Upper lobe of right lung (tissue), 1 donor: ENCODE measurements around the gene JAG2. TPM values are rescaled to one million over a fixed set of nuclear protein-coding genes. Genes with fewer than 3 reads are reported as not detected.

Source experiments
- ATAC-seq: fragments of 200-7000 bp; cut with Tn5 transposase; one replicate; pipeline ENCODE4 v1.9.1; 2020; ENCODE audit warnings: mild to moderate bottlenecking, moderate library complexity
- DNase-seq: peaks from one replicate; pipeline ENCODE4 v3.0.0-alpha.2; 2020
- H3K27ac ChIP-seq: fragments of 200-600 bp; one replicate; pipeline ENCODE4 v1.8.0; 2022
- H3K27me3 ChIP-seq: fragments of 200-600 bp; one replicate; pipeline ENCODE4 v1.8.0; 2022; ENCODE audit warnings: mild to moderate bottlenecking
- H3K36me3 ChIP-seq: fragments of 200-600 bp; one replicate; pipeline ENCODE4 v1.8.0; 2022
- H3K4me1 ChIP-seq: fragments of 200-600 bp; one replicate; pipeline ENCODE4 v1.8.0; 2022
- H3K4me3 ChIP-seq: fragments of 200-600 bp; one replicate; pipeline ENCODE4 v1.8.0; 2022; ENCODE audit warnings: mild to moderate bottlenecking
- H3K9me3 ChIP-seq: fragments of 200-600 bp; one replicate; pipeline ENCODE4 v1.8.0; 2022
- intact Hi-C: fragments of 100-400 bp; cut with DNase I; formaldehyde crosslinking; loops from one replicate; pipeline ENCODE4 v1.11.0; 2022
- total RNA-seq: library from RNA; stranded (reverse); fragmentation: NEBNext Ultra II Directional; extraction: Animal tissue kit (Norgen Biotek cat#: 25700); gene quantifications from one replicate; pipeline ENCODE4 v1.2.1, GENCODE V29; 2021
- TF ChIP-seq, protein P1 (sequence below): fragments of 200-600 bp; IDR thresholded peaks from one replicate; pipeline ENCODE4 v1.8.0; 2022; ENCODE audit warnings: antibody characterized with exemption
- donor health status: DM: no; HTN: yes; CAD: no; lungs with severe emphysema.

Gene JAG2
- total RNA-seq, 1 donor from 2014 or later, result 31.2 TPM

GRCh38 chr14:105096206-105096875 is 72.2 kb downstream of the JAG2 start:
- H3K27me3 ChIP-seq, result no peaks in the 10 kb centered on the region
- peak; percentile 48 for DNase-seq
- no peak for ATAC-seq
- no peaks in the 10 kb centered on the region for H3K36me3 ChIP-seq
- no peak overlapping the region for H3K27ac ChIP-seq
- TF ChIP-seq, protein P1, sequence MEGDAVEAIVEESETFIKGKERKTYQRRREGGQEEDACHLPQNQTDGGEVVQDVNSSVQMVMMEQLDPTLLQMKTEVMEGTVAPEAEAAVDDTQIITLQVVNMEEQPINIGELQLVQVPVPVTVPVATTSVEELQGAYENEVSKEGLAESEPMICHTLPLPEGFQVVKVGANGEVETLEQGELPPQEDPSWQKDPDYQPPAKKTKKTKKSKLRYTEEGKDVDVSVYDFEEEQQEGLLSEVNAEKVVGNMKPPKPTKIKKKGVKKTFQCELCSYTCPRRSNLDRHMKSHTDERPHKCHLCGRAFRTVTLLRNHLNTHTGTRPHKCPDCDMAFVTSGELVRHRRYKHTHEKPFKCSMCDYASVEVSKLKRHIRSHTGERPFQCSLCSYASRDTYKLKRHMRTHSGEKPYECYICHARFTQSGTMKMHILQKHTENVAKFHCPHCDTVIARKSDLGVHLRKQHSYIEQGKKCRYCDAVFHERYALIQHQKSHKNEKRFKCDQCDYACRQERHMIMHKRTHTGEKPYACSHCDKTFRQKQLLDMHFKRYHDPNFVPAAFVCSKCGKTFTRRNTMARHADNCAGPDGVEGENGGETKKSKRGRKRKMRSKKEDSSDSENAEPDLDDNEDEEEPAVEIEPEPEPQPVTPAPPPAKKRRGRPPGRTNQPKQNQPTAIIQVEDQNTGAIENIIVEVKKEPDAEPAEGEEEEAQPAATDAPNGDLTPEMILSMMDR, result no peak
- H3K9me3 ChIP-seq, result no peaks in the 10 kb centered on the region
- intact Hi-C loops, result loop anchor here (10.0 kb wide), 1 partner anchor 258 kb away; no protein-coding TSS in a partner anchor
- H3K4me3 ChIP-seq, result no peak overlapping the region
- peaks cover 22% of the 10 kb centered on the region for H3K4me1 ChIP-seq

GRCh38 chr14:105095236-105095805 is 73.3 kb downstream of the JAG2 start:
- intact Hi-C loops, result loop anchor here (10.0 kb wide), 1 partner anchor 259 kb away; no protein-coding TSS in a partner anchor

DNA sequence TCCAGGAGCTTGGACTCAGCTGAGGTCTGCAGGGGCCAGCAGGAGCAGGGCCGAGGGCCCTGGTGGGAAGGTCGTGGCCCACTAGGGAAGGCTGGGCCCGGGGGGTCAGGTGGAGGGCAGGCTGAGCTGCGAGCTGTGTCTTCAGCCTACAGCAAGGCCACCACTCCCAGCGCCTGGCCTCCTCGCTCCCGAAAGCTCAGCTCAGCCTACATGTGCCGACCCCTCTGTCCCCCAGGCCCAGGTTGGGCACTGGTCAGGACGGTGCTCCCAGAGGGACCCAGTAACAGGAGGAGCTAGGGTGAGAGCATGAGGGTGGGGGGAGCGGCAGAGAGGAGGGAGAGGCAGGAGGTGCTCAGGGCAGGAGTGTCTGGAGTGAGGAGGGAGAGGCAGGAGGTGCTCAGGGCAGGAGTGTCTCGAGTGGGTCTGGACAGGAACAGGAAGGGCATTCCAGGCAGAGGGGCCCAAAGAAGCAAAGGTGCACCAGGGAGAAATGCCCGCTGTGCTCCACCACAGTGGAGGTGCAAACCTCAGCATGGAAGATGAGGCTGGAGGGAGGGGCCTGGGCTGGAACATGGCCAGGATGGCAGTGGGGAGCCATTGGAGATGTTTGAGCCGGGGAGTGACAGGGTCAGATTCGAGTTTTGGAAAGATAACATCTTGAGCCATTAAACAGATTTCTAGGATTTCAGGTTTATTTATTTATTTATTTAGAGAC is 74.2 kb downstream of the JAG2 start:
- no peaks in the 10 kb centered on the region for H3K27me3 ChIP-seq
- peak overlapping the region; percentile 87 for H3K27ac ChIP-seq
- H3K36me3 ChIP-seq, result no peaks in the 10 kb centered on the region
- ATAC-seq (peak; percentile 7), DNase-seq (peak; percentile 67)
- H3K4me3 ChIP-seq, result peak overlapping the region; percentile 72
- intact Hi-C loops, result loop anchor here (10.0 kb wide), 1 partner anchor 260 kb away; no protein-coding TSS in a partner anchor
- H3K9me3 ChIP-seq, result no peaks in the 10 kb centered on the region
- TF ChIP-seq, protein P1, result no peak
- peaks cover 34% of the 10 kb centered on the region for H3K4me1 ChIP-seq

More at GRCh38 chr14:105095236-105095805, 73.3 kb downstream of the JAG2 start:
- no peaks in the 10 kb centered on the region for H3K36me3 ChIP-seq
- peaks cover 31% of the 10 kb centered on the region for H3K4me1 ChIP-seq
- H3K27me3 ChIP-seq, result no peaks in the 10 kb centered on the region
- no peaks in the 10 kb centered on the region for H3K9me3 ChIP-seq
- DNase-seq, result peak; percentile 38
- no peak for ATAC-seq
- H3K27ac ChIP-seq, result no peak overlapping the region
- TF ChIP-seq, protein P1, result no peak
- H3K4me3 ChIP-seq, result no peak overlapping the region

GRCh38 chr14:105093431-105094192 is 75.0 kb downstream of the JAG2 start:
- Histone ChIP-seq H3K9me3 (no peaks in the 10 kb centered on the region), H3K4me1 (peaks cover 37% of the 10 kb centered on the region), H3K27ac (peak overlapping the region; percentile 87), H3K4me3 (peak overlapping the region; percentile 72), H3K36me3 (no peaks in the 10 kb centered on the region), H3K27me3 (no peaks in the 10 kb centered on the region)
- DNase-seq (peak; percentile 94), ATAC-seq (peak; percentile 71)
- intact Hi-C loops, result loop anchor here (10.0 kb wide), 1 partner anchor 261 kb away; no protein-coding TSS in a partner anchor
- TF ChIP-seq, protein P1, result peak; percentile 51

DNA sequence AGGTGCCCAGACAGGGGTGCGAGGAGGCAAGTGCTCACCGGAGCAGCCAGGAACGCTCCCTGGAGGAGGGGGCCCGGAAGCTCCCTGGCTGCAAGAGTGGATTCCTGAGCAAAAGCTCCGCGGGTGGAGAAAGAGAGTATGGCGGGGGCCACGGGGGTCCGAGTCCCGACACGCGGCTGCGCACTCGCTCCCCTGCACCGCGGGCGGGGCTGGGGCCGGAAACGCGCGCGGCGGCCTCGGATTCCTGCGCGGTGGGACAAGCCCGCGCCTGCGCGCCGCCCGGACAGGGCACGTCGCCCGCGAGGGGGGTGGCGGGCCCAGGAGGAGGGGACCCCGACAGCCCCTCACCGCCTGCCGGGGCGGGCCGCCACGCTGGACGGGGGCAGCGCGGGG is 75.5 kb downstream of the JAG2 start:
- peak overlapping the region; percentile 72 for H3K4me3 ChIP-seq
- H3K27ac ChIP-seq, result peak overlapping the region; percentile 87
- H3K27me3 ChIP-seq, result no peaks in the 10 kb centered on the region
- no peaks in the 10 kb centered on the region for H3K9me3 ChIP-seq
- TF ChIP-seq, protein P1, result no peak
- ATAC-seq (peak; percentile 41), DNase-seq (peak; percentile 88)
- peaks cover 41% of the 10 kb centered on the region for H3K4me1 ChIP-seq
- intact Hi-C loops, result loop anchor here (10.0 kb wide), 1 partner anchor 262 kb away; no protein-coding TSS in a partner anchor
- H3K36me3 ChIP-seq, result no peaks in the 10 kb centered on the region
